Stimulated activated CD4-positive, alpha-beta T cell treated with anti-CD3 and anti-CD28 coated beads, Interleukin-15, amount 100 ng/mL, for 48 hours (primary cell): ENCODE measurements around the gene SMARCAD1.
"Not testable (repeated sequence)": the region's sequence is repeated elsewhere in the genome, so short reads cannot be mapped to it uniquely, and the experiment has no call there.

Experiments used
- DNase-seq, 2 donors: peaks; one replicate each; pipeline ENCODE4 v3.0.0-alpha.2; 2020; ENCODE audit warnings: low read depth in 2 of 2

The SMARCAD1 gene

GRCh38 chr4:94232519-94232918 lies 24.9 kb downstream of the SMARCAD1 start:
- DNase-seq: no peak

GRCh38 chr4:94235825-94236224 lies 28.2 kb downstream of the SMARCAD1 start:
- DNase-seq: no peak

- no peak for DNase-seq
These were observed 29.6 kb downstream of the SMARCAD1 start for GRCh38 chr4:94237271-94237670.

GRCh38 chr4:94238160-94238559 lies 30.5 kb downstream of the SMARCAD1 start:
- no peak for DNase-seq

GRCh38 chr4:94240384-94240783 lies 32.7 kb downstream of the SMARCAD1 start:
- DNase-seq: no peak

GRCh38 chr4:94244087-94244828 lies 36.6 kb downstream of the SMARCAD1 start:
- DNase-seq: no peak

- DNase-seq: no peak
These were observed 37.1 kb downstream of the SMARCAD1 start for GRCh38 chr4:94244829-94245185.

- no peak for DNase-seq
These were observed 43.4 kb downstream of the SMARCAD1 start for GRCh38 chr4:94251094-94251493.

GRCh38 chr4:94253036-94253435 lies 45.4 kb downstream of the SMARCAD1 start:
- no peak for DNase-seq

- DNase-seq: no peak
These were observed 48.6 kb downstream of the SMARCAD1 start for GRCh38 chr4:94256144-94256783.

GRCh38 chr4:94256828-94257227 lies 49.2 kb downstream of the SMARCAD1 start:
- DNase-seq: no peak

- no peak for DNase-seq
These were observed 54.7 kb downstream of the SMARCAD1 start for GRCh38 chr4:94262163-94263016.

GRCh38 chr4:94267037-94267436 lies 59.4 kb downstream of the SMARCAD1 start:
- no peak for DNase-seq

GRCh38 chr4:94271248-94271647 lies 63.6 kb downstream of the SMARCAD1 start:
- DNase-seq: no peak

GRCh38 chr4:94274912-94275311 lies 67.2 kb downstream of the SMARCAD1 start:
- DNase-seq: no peak

GRCh38 chr4:94276204-94276603 lies 68.5 kb downstream of the SMARCAD1 start:
- no peak for DNase-seq

GRCh38 chr4:94277534-94277933 lies 69.9 kb downstream of the SMARCAD1 start:
- DNase-seq: no peak

- no peak for DNase-seq
These were observed 71.1 kb downstream of the SMARCAD1 start for GRCh38 chr4:94278781-94279180.

GRCh38 chr4:94284889-94285288 lies 77.2 kb downstream of the SMARCAD1 start:
- no peak for DNase-seq

- DNase-seq: no peak
These were observed 78.0 kb downstream of the SMARCAD1 start for GRCh38 chr4:94285666-94286065.

- no peak for DNase-seq
These were observed 82.6 kb downstream of the SMARCAD1 start for GRCh38 chr4:94290245-94290644.

GRCh38 chr4:94293981-94294380 lies 86.3 kb downstream of the SMARCAD1 start:
- not testable (repeated sequence) for DNase-seq

- DNase-seq: not testable (repeated sequence)
These were observed 87.8 kb downstream of the SMARCAD1 start for GRCh38 chr4:94295473-94295872.
